HepG2 (cell line): ENCODE measurements around the gene NAV2. TPM values are rescaled to one million over a fixed set of nuclear protein-coding genes. Genes with fewer than 3 reads are reported as not detected.

Experiments used
- ARID5B ChIP-seq: IDR thresholded peaks from 2 replicates; pipeline ENCODE4 v1.4.0; 2020; ENCODE audit warnings: mild to moderate bottlenecking, missing genetic modification reagents
- FOXO1 ChIP-seq: sonication (generic); formaldehyde crosslinking; IDR thresholded peaks from 2 replicates; pipeline ENCODE4 v1.4.0; 2020; ENCODE audit warnings: missing genetic modification reagents
- HMG20A ChIP-seq: IDR thresholded peaks from 2 replicates; pipeline ENCODE4 v1.6.1; 2016; ENCODE audit warnings: borderline replicate concordance
- HOXA3 ChIP-seq: sonication (generic); formaldehyde crosslinking; IDR thresholded peaks from 2 replicates; pipeline ENCODE4 v1.5.0; 2020; ENCODE audit warnings: missing genetic modification reagents
- KMT2A ChIP-seq: sonication (generic); formaldehyde crosslinking; IDR thresholded peaks from 2 replicates; pipeline ENCODE4 v1.4.0; 2020; ENCODE audit warnings: missing genetic modification reagents
- KMT2B ChIP-seq: IDR thresholded peaks from 2 replicates; pipeline ENCODE4 v1.6.1; 2016; ENCODE audit warnings: missing genetic modification reagents, missing compliant biosample characterization
- MED1 ChIP-seq: sonication (generic); formaldehyde crosslinking; IDR thresholded peaks from 2 replicates; pipeline ENCODE4 v1.4.0; 2020; ENCODE audit warnings: missing genetic modification reagents
- MTERF4 ChIP-seq: sonication (generic); formaldehyde crosslinking; IDR thresholded peaks from 2 replicates; pipeline ENCODE4 v1.8.0; 2023; ENCODE audit warnings: mild to moderate bottlenecking, missing genetic modification reagents
- MXI1 ChIP-seq: IDR thresholded peaks from 3 replicates; pipeline ENCODE4 v1.6.1; 2012; ENCODE audit warnings: low read depth, low read length, inconsistent platforms, borderline replicate concordance
- MYNN ChIP-seq: sonication (generic); formaldehyde crosslinking; IDR thresholded peaks from 2 replicates; pipeline ENCODE4 v1.4.0; 2020; ENCODE audit warnings: mild to moderate bottlenecking, low read depth, missing genetic modification reagents
- SOX6 ChIP-seq, 2 experiments: fragments of 450-650 bp in 1 of 2; sonication (generic) in 1 of 2; formaldehyde crosslinking in 1 of 2; IDR thresholded peaks; 2 replicates each; pipeline versions ENCODE4 v1.4.0 to v1.6.1; 2017 to 2020; ENCODE audit warnings: antibody characterized with exemption in 1 of 2, mild to moderate bottlenecking in 1 of 2, missing genetic modification reagents in 1 of 2
- TCF7 ChIP-seq: sonication (generic); IDR thresholded peaks from 2 replicates; pipeline ENCODE4 v1.6.1; 2016; ENCODE audit warnings: antibody characterized with exemption, low read depth
- TEAD3 ChIP-seq: optimal IDR thresholded peaks from 2 replicates; pipeline ENCODE3; 2016; ENCODE audit warnings: borderline replicate concordance
- ZNF3 ChIP-seq: IDR thresholded peaks from 2 replicates; pipeline ENCODE4 v1.7.0; 2017; ENCODE audit warnings: inconsistent platforms
- ZNF468 ChIP-seq: sonication (generic); formaldehyde crosslinking; IDR thresholded peaks from 2 replicates; pipeline ENCODE4 v1.8.0; 2022; ENCODE audit warnings: mild to moderate bottlenecking, moderate library complexity, missing genetic modification reagents
- ZNF563 ChIP-seq: sonication (generic); formaldehyde crosslinking; IDR thresholded peaks from 2 replicates; pipeline ENCODE4 v1.8.0; 2022; ENCODE audit warnings: mild to moderate bottlenecking, moderate library complexity, missing genetic modification reagents
- ZNF784 ChIP-seq: sonication (generic); formaldehyde crosslinking; IDR thresholded peaks from 2 replicates; pipeline ENCODE4 v1.5.1; 2020; ENCODE audit warnings: missing genetic modification reagents, mild to moderate bottlenecking, borderline replicate concordance
- polyA plus RNA-seq, 8 experiments: library from polyadenylated mRNA; depleted of rRNA in 3 of 8; stranded (reverse) in 7 of 8; unstranded in 1 of 8; fragments of >200 nt; fragmentation: Illumina TruSeq in 4 of 8; extraction: Trizol in 4 of 8; gene quantifications; 2 replicates each; pipeline versions ENCODE4 v1.2.1 to v1.2.3, GENCODE V29; 2011 to 2016; ENCODE audit warnings: low read depth in 4 of 8, missing spikeins in 1 of 8, mixed read lengths in 1 of 8; ENCODE audit not compliant: insufficient read depth in 1 of 8
- total RNA-seq, 5 experiments: library from RNA; depleted of rRNA; stranded (reverse); fragments of >200 nt; fragmentation: Illumina TruSeq; extraction: Trizol; gene quantifications; 2 replicates each; pipeline ENCODE4 v1.2.3, GENCODE V29; 2016; ENCODE audit warnings: low read depth in 1 of 5
- TF ChIP-seq, protein P1 (sequence below): sonication (generic); formaldehyde crosslinking; IDR thresholded peaks from 2 replicates; pipeline ENCODE4 v1.4.0; 2020; ENCODE audit warnings: missing genetic modification reagents, borderline replicate concordance
- TF ChIP-seq, protein P2 (sequence below), 2 experiments: fragments of 450-650 bp in 1 of 2; sonication (generic) in 1 of 2; formaldehyde crosslinking; IDR thresholded peaks; 2 replicates each; pipeline versions ENCODE4 v1.5.0 to v1.8.0; 2020 to 2022; ENCODE audit warnings: mild to moderate bottlenecking in 1 of 2, missing genetic modification reagents in 1 of 2

Gene NAV2
- total and polyA plus RNA-seq, 2 of the 13 experiments (the other 11 are each of a cell fraction or from before 2014, with no cell fraction given): 9.3 to 34.6 TPM

GRCh38 chr11:19995145-19995544 lies 282.5 kb downstream of the NAV2 start (continued):
- TF ChIP-seq MTERF4 (CRISPR knock-in tag) (peak; percentile 68; the same call in 1 of the 2 replicates), SOX6 (IDR thresholded peaks at IDR 0.05) (no peak), SOX6 (CRISPR knock-in tag; IDR thresholded peaks at IDR 0.05) (peak; percentile 24; the same call in 1 of the 2 replicates), ZNF3 (CRISPR knock-in tag) (peak; percentile 28; the same call in 1 of the 2 replicates), FOXO1 (CRISPR knock-in tag) (peak; percentile 31; the same call in 1 of the 2 replicates), MED1 (peak; percentile 47; the same call in 1 of the 2 replicates), ZNF563 (CRISPR knock-in tag) (no peak), ZNF468 (0 out of 2 replicates have a peak, but pooled peaks have one; percentile 37), ARID5B (CRISPR knock-in tag) (peak; percentile 81), ZNF784 (CRISPR knock-in tag) (no peak), MXI1 (peak; percentile 59; the same call in 1 of the 3 replicates), KMT2B (CRISPR knock-in tag) (no peak), HMG20A (peak; percentile 57; the same call in 1 of the 2 replicates), MYNN (CRISPR knock-in tag) (no peak), KMT2A (CRISPR knock-in tag) (no peak), TCF7 (no peak), HOXA3 (CRISPR knock-in tag) (no peak), TEAD3 (no peak)
- TF ChIP-seq, protein P1, sequence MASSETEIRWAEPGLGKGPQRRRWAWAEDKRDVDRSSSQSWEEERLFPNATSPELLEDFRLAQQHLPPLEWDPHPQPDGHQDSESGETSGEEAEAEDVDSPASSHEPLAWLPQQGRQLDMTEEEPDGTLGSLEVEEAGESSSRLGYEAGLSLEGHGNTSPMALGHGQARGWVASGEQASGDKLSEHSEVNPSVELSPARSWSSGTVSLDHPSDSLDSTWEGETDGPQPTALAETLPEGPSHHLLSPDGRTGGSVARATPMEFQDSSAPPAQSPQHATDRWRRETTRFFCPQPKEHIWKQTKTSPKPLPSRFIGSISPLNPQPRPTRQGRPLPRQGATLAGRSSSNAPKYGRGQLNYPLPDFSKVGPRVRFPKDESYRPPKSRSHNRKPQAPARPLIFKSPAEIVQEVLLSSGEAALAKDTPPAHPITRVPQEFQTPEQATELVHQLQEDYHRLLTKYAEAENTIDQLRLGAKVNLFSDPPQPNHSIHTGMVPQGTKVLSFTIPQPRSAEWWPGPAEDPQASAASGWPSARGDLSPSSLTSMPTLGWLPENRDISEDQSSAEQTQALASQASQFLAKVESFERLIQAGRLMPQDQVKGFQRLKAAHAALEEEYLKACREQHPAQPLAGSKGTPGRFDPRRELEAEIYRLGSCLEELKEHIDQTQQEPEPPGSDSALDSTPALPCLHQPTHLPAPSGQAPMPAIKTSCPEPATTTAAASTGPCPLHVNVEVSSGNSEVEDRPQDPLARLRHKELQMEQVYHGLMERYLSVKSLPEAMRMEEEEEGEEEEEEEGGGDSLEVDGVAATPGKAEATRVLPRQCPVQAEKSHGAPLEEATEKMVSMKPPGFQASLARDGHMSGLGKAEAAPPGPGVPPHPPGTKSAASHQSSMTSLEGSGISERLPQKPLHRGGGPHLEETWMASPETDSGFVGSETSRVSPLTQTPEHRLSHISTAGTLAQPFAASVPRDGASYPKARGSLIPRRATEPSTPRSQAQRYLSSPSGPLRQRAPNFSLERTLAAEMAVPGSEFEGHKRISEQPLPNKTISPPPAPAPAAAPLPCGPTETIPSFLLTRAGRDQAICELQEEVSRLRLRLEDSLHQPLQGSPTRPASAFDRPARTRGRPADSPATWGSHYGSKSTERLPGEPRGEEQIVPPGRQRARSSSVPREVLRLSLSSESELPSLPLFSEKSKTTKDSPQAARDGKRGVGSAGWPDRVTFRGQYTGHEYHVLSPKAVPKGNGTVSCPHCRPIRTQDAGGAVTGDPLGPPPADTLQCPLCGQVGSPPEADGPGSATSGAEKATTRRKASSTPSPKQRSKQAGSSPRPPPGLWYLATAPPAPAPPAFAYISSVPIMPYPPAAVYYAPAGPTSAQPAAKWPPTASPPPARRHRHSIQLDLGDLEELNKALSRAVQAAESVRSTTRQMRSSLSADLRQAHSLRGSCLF: no peak
- TF ChIP-seq, protein P2, sequence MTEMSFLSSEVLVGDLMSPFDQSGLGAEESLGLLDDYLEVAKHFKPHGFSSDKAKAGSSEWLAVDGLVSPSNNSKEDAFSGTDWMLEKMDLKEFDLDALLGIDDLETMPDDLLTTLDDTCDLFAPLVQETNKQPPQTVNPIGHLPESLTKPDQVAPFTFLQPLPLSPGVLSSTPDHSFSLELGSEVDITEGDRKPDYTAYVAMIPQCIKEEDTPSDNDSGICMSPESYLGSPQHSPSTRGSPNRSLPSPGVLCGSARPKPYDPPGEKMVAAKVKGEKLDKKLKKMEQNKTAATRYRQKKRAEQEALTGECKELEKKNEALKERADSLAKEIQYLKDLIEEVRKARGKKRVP (CRISPR knock-in tag; IDR thresholded peaks at IDR 0.05): peak in 1 of 2 experiments; percentile 78; a peak in 2 of 4 replicates
